Right lobe of liver (tissue), 4 donors: ENCODE measurements around the gene ALG9.

Experiments used
- POLR2A ChIP-seq: fragments of 450-650 bp; IDR thresholded peaks from one replicate; pipeline ENCODE4 v1.6.1; 2017; ENCODE audit warnings: antibody characterized with exemption, mild to moderate bottlenecking
- TF ChIP-seq, protein P1 (sequence below), 4 donors: fragments of 200-600 bp in 3 of 4; fragments of 450-650 bp in 1 of 4; IDR thresholded peaks; one replicate each; pipeline versions ENCODE4 v1.5.1 to v1.8.0; 2016 to 2022; ENCODE audit warnings: antibody characterized with exemption in 4 of 4, mild to moderate bottlenecking in 2 of 4
- donor health status: DM: no; HTN: no; CAD: no.
- donor health status: DM: no; HTN: no; CAD: no.
- donor health status: DM: no; HTN: yes; CAD: no.

DNA sequence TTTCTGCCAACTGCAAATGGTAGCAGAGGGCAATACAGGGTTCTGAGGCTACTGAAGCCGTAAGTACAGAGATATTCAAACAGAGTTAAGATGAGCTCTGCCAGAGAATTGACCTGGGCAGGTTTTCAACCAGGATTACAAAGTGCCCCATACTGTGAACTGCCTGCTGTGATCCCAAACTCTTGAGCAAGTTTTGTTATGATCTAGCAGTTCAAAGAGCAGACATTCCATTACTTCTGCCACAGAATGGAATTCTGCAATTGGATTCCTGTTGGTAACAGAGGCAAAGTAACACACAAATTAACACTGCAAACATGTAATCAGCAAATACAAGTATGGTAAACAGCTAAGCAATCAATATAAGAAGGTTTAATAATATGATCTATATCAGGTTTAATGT, 31.2 kb downstream of the ALG9 start:
- no peak for TF ChIP-seq POLR2A
- TF ChIP-seq, protein P1, sequence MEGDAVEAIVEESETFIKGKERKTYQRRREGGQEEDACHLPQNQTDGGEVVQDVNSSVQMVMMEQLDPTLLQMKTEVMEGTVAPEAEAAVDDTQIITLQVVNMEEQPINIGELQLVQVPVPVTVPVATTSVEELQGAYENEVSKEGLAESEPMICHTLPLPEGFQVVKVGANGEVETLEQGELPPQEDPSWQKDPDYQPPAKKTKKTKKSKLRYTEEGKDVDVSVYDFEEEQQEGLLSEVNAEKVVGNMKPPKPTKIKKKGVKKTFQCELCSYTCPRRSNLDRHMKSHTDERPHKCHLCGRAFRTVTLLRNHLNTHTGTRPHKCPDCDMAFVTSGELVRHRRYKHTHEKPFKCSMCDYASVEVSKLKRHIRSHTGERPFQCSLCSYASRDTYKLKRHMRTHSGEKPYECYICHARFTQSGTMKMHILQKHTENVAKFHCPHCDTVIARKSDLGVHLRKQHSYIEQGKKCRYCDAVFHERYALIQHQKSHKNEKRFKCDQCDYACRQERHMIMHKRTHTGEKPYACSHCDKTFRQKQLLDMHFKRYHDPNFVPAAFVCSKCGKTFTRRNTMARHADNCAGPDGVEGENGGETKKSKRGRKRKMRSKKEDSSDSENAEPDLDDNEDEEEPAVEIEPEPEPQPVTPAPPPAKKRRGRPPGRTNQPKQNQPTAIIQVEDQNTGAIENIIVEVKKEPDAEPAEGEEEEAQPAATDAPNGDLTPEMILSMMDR (IDR thresholded peaks at IDR 0.05): no peak
